AG09319 (cell line): Measurements from ENCODE around the gene AK8.

Experiments used
- DNase-seq: peaks from one replicate; pipeline ENCODE4 v3.0.0-alpha.2; 2010; ENCODE audit warnings: low read depth; ENCODE audit errors: extremely low read depth
- TF ChIP-seq, protein P1 (sequence below): IDR thresholded peaks from 2 replicates; pipeline ENCODE4 v1.5.1; 2011; ENCODE audit warnings: low read depth, mild to moderate bottlenecking, inconsistent platforms, low read length, moderate library complexity

Gene AK8

DNA sequence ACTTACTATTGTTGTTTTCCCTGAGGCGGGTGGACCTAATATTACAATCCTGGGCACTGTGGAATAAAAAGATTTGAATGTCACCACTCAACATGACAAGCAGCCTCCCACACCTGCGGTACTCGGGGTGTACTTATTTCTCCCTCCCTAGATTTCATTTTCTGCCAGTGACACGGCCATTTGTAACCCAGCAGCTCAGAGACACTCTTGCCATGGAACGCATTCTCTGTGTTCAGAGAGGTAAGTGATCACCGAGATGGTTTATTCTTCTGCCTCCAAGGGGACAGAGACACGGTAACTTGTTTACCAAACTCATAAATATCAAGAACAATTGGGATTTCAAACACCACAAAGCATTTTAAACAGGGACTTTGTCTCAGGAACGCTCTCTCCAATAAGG is 11.2 kb downstream of the AK8 start:
- no peak for DNase-seq

DNA sequence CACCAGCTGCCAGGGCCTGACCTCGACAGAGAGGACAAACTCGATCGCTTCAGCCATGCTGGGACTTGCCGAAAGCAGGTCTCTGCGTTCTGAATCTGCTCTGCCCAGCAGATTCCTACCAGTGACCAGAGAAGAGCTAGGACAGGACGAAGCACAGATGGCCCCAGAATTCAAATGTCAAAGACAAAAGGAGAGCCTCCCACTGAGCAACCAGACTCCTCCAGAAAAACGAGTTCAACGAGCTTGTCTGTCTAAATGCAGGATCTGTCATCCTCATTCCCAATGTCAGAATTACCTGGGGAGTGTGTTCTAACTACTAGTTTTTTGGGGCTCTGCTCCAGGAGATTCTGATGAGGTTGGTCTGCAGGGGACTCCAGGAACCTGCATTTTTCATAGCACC is 13.4 kb downstream of the AK8 start:
- TF ChIP-seq, protein P1, sequence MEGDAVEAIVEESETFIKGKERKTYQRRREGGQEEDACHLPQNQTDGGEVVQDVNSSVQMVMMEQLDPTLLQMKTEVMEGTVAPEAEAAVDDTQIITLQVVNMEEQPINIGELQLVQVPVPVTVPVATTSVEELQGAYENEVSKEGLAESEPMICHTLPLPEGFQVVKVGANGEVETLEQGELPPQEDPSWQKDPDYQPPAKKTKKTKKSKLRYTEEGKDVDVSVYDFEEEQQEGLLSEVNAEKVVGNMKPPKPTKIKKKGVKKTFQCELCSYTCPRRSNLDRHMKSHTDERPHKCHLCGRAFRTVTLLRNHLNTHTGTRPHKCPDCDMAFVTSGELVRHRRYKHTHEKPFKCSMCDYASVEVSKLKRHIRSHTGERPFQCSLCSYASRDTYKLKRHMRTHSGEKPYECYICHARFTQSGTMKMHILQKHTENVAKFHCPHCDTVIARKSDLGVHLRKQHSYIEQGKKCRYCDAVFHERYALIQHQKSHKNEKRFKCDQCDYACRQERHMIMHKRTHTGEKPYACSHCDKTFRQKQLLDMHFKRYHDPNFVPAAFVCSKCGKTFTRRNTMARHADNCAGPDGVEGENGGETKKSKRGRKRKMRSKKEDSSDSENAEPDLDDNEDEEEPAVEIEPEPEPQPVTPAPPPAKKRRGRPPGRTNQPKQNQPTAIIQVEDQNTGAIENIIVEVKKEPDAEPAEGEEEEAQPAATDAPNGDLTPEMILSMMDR, result no peak
- DNase-seq, result no peak

More for the DNA sequence above, 11.2 kb downstream of the AK8 start:
- TF ChIP-seq, protein P1, result no peak

DNA sequence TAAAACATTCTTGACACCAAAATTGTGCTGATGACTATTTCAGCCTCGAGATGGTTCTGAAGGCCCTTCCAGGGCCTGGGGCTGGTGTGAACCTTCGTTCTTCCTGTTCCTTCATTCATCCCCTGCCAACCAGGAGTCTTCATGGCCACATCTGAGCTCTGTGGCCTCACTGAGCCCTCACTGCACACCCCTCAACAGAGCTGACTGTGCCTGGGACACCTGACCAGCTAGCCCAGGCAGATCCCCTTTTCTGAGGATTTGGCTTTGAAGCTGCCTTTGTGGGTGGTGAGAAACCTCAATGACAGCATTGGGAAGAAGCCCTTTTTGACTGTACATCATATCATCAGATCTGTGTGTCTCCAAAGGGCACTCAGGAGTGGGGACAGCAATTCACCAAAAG is 13.8 kb downstream of the AK8 start:
- TF ChIP-seq, protein P1, result no peak
- no peak for DNase-seq

DNA sequence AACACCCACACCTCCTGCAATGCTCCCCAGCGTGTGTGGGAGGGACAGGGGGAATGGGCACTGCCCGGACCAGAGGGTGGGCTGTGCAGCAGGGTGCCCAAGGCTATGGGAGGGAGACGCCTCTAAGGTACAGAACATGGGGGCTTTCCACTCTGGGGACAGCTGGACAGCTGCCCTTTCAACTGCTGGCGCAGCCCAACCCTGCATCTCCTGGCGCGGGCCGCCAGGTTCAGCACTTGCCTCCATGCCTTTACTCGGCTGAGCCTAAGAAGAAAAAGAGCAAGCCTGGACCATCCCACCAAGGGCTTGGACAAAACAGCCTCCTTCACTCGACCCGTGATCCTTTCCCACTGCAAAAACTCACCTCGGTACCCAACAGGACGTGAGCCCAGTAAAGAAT is 15.0 kb downstream of the AK8 start:
- DNase-seq, result no peak
- TF ChIP-seq, protein P1, result no peak

DNA sequence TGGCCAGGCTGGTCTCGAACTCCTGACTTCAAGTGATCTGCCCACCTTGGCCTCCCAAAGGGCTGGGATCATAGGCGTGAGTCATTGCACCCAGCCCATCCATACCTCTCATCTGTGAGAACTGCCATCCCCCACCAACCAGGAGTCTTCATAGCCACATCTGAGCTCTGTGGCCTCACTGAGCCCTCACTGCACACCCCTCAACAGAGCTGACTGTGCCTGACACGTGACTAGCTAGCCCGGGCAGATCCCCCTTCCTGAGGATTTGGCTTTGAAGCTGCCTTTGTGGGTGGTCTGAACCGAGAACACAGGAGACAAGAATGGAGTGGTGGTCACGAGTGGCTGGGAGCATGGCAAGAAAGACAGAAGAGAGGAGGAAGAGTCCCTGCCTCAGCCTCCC is 15.6 kb downstream of the AK8 start:
- TF ChIP-seq, protein P1, result no peak
- no peak for DNase-seq

DNA sequence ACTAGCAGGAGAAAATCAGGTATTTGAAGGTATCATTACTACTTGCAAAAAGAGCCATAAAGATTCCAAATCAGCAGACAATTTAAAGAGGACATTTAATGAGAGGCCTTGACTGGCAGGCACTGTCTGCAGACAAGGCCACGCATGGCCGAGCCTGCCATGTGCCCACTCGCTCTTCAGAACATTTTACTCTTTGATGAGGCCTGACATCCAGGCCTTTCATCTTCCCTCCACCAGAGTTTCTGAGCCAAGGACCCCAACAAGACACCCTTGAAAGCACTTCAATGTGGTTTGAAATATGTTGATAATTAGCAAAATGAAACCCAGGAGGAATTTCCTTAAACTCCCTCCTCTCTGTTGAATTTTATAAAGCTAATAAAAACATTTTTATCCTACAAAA is 16.4 kb downstream of the AK8 start:
- TF ChIP-seq, protein P1, result no peak
- DNase-seq, result no peak

DNA sequence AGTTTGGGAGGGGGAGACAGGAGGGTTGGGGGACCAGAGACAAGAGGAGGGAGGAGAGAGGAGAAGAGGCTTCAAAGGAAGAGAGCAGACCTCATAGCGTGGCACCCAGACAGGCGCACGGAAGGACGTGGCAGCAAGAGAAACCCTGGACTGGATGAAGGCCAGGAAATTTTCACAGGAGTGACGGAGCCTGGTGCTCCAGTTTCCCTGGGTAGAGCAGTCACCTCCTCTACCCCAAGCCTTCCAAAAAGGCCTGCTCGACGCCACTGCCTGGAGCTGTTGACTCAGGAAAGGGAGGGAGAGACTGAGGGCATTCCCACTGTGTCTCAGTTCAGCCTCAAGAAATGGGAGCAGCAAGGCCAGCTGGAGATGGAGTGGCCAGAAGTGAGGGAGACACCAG is 19.3 kb downstream of the AK8 start:
- DNase-seq, result no peak
- TF ChIP-seq, protein P1, result no peak
